Neural cell (in vitro differentiated cells): ENCODE data around the gene NFIA. TPM values are rescaled to one million over a fixed set of nuclear protein-coding genes. Genes with fewer than 3 reads are reported as not detected.

Experiments used
- H2AFZ ChIP-seq: fragments of 200-600, 300-800 bp; sonication (generic), shearing (Covaris generic); 2 replicates; pipeline ENCODE4 v1.6.0; 2014; ENCODE audit warnings: low read depth, mild to moderate bottlenecking, antibody characterized with exemption, low read length, moderate library complexity
- H3F3A ChIP-seq: fragments of 200-600 bp; shearing (Covaris generic); 2 replicates; pipeline ENCODE4 v1.6.1; 2016; ENCODE audit warnings: mild to moderate bottlenecking, moderate library complexity, mixed read lengths, antibody characterized with exemption, low read length; ENCODE audit not compliant: insufficient read depth, poor library complexity, severe bottlenecking
- H3K27ac ChIP-seq: fragments of 200-600, 300-800 bp; sonication (generic), shearing (Covaris generic); 2 replicates; pipeline ENCODE4 v1.5.1; 2014; ENCODE audit warnings: mild to moderate bottlenecking, low read length, moderate library complexity
- H3K27me3 ChIP-seq: fragments of 300-800, 200-600 bp; sonication (generic), shearing (Covaris generic); 2 replicates; pipeline ENCODE4 v1.6.0; 2014; ENCODE audit warnings: mild to moderate bottlenecking, low read depth, low read length, moderate library complexity; ENCODE audit not compliant: insufficient read depth
- H3K36me3 ChIP-seq: fragments of 300-800, 200-600 bp; sonication (generic), shearing (Covaris generic); 2 replicates; pipeline ENCODE4 v1.5.1; 2014; ENCODE audit warnings: mild to moderate bottlenecking, antibody characterized with exemption, low read length, moderate library complexity; ENCODE audit not compliant: insufficient read depth
- H3K4me2 ChIP-seq: fragments of 300-800, 200-600 bp; sonication (generic), shearing (Covaris generic); 2 replicates; pipeline ENCODE4 v1.6.0; 2014; ENCODE audit warnings: mild to moderate bottlenecking, low read length
- H3K4me3 ChIP-seq: fragments of 300-800, 200-600 bp; sonication (generic), shearing (Covaris generic); 2 replicates; pipeline ENCODE4 v1.5.1; 2014; ENCODE audit warnings: mild to moderate bottlenecking, low read length, moderate library complexity
- H3K79me2 ChIP-seq: fragments of 200-600 bp; shearing (Covaris generic); replicated peaks from 2 replicates; pipeline ENCODE4 v1.6.0; 2014; ENCODE audit warnings: mild to moderate bottlenecking, low read length, moderate library complexity; ENCODE audit not compliant: insufficient read depth
- H3K9ac ChIP-seq: fragments of 300-800, 200-600 bp; sonication (generic), shearing (Covaris generic); 2 replicates; pipeline ENCODE4 v1.6.1; 2016; ENCODE audit warnings: mild to moderate bottlenecking, low read length, mixed read lengths
- H3K9me2 ChIP-seq: fragments of 200-600 bp; shearing (Covaris generic); 2 replicates; pipeline ENCODE4 v1.6.1; 2016; ENCODE audit warnings: mild to moderate bottlenecking, low read length, mixed read lengths; ENCODE audit not compliant: insufficient read depth
- H3K9me3 ChIP-seq: fragments of 200-600, 300-800 bp; sonication (generic), shearing (Covaris generic); 2 replicates; pipeline ENCODE4 v1.6.1; 2016; ENCODE audit warnings: mild to moderate bottlenecking, mixed run types, low read length, moderate library complexity, mixed read lengths
- H4K20me1 ChIP-seq: fragments of 200-600 bp; shearing (Covaris generic); 2 replicates; pipeline ENCODE4 v1.6.1; 2016; ENCODE audit warnings: mild to moderate bottlenecking, mixed run types; ENCODE audit not compliant: insufficient read depth
- CTCF ChIP-seq: fragments of 450-650 bp; IDR thresholded peaks from 2 replicates; pipeline ENCODE4 v1.5.1; 2014; ENCODE audit warnings: antibody characterized with exemption, mild to moderate bottlenecking, moderate library complexity; ENCODE audit not compliant: poor library complexity, severe bottlenecking
- EP300 ChIP-seq: fragments of 450-650 bp; conservative IDR thresholded peaks from 2 replicates; pipeline ENCODE4 v1.6.1; 2014; ENCODE audit warnings: antibody characterized with exemption, mild to moderate bottlenecking, moderate library complexity; ENCODE audit not compliant: poor library complexity, severe bottlenecking
- EZH2 ChIP-seq: fragments of 200-600, 300-800 bp; shearing (Covaris generic), sonication (generic); IDR thresholded peaks from 2 replicates; pipeline ENCODE4 v1.6.1; 2014; ENCODE audit warnings: antibody characterized with exemption, low read length, borderline replicate concordance, mild to moderate bottlenecking; ENCODE audit not compliant: insufficient read depth, poor library complexity, severe bottlenecking
- MXI1 ChIP-seq: fragments of 450-650 bp; conservative IDR thresholded peaks from 2 replicates; pipeline ENCODE4 v1.6.1; 2014; ENCODE audit warnings: antibody characterized with exemption, mild to moderate bottlenecking; ENCODE audit not compliant: poor library complexity, severe bottlenecking
- POLR2AphosphoS5 ChIP-seq: IDR thresholded peaks from 2 replicates; pipeline ENCODE4 v1.6.1; 2012
- RAD21 ChIP-seq: fragments of 450-650 bp; conservative IDR thresholded peaks from 2 replicates; pipeline ENCODE4 v1.6.1; 2014; ENCODE audit warnings: antibody characterized with exemption, mild to moderate bottlenecking, moderate library complexity
- REST ChIP-seq: IDR thresholded peaks from 2 replicates; pipeline ENCODE4 v1.6.1; 2012; ENCODE audit warnings: borderline replicate concordance
- SMC3 ChIP-seq: fragments of 450-650 bp; conservative IDR thresholded peaks from 2 replicates; pipeline ENCODE4 v1.6.1; 2014; ENCODE audit warnings: antibody characterized with exemption, mild to moderate bottlenecking, moderate library complexity; ENCODE audit not compliant: poor library complexity
- TAF1 ChIP-seq: IDR thresholded peaks from 2 replicates; pipeline ENCODE4 v1.6.1; 2012; ENCODE audit warnings: low read depth
- polyA plus RNA-seq: library from polyadenylated mRNA; depleted of rRNA; stranded (reverse); fragments of >200 nt; gene quantifications from 2 replicates; pipeline ENCODE4 v1.2.3, GENCODE V29; 2014

The NFIA gene
- polyA plus RNA-seq, 1 donor from 2014 or later: 0.47 TPM

GRCh38 chr1:61190153-61190552 lies 107.8 kb downstream of the NFIA start:
- H3K9ac ChIP-seq: no peak overlapping the region
- no peak for TF ChIP-seq POLR2AphosphoS5
- no peak for TF ChIP-seq RAD21
- no peak for TF ChIP-seq TAF1
- no peak for TF ChIP-seq CTCF
- TF ChIP-seq REST: no peak
- TF ChIP-seq EZH2: no peak
- no peak for TF ChIP-seq SMC3
- TF ChIP-seq EP300: no peak
- TF ChIP-seq MXI1: no peak
- no peaks in the 10 kb centered on the region for H4K20me1 ChIP-seq
- H3K9me2 ChIP-seq: no peaks in the 10 kb centered on the region
- H3K36me3 ChIP-seq: no peaks in the 10 kb centered on the region
- no peaks in the 10 kb centered on the region for H3K27me3 ChIP-seq
- H3K9me3 ChIP-seq: no peaks in the 10 kb centered on the region
- no peak overlapping the region for H3K27ac ChIP-seq
- H3K4me2 ChIP-seq: no peak overlapping the region
- no peak overlapping the region for H3K4me3 ChIP-seq
- H3K79me2 ChIP-seq: no peaks in the 10 kb centered on the region
- no peaks in the 10 kb centered on the region for H3F3A ChIP-seq
- H2AFZ ChIP-seq: no peak overlapping the region

- Histone ChIP-seq H3K27me3 (no peaks in the 10 kb centered on the region), H3K27ac (no peak overlapping the region), H3K36me3 (no peaks in the 10 kb centered on the region), H3F3A (no peaks in the 10 kb centered on the region), H3K79me2 (no peaks in the 10 kb centered on the region), H2AFZ (no peak overlapping the region), H3K9me2 (no peaks in the 10 kb centered on the region), H4K20me1 (no peaks in the 10 kb centered on the region), H3K9ac (no peak overlapping the region), H3K4me2 (no peak overlapping the region), H3K4me3 (no peak overlapping the region), H3K9me3 (no peaks in the 10 kb centered on the region)
- TF ChIP-seq CTCF (no peak), EP300 (no peak), MXI1 (no peak), SMC3 (no peak), REST (no peak), EZH2 (no peak), TAF1 (no peak), POLR2AphosphoS5 (no peak)
Observed at GRCh38 chr1:61190618-61191432, 108.5 kb downstream of the NFIA start.
